HCEC 1CT (cell line): Measurements from ENCODE around the gene RPL29.

Source experiments
- DNase-seq: peaks from one replicate; pipeline ENCODE4 v3.0.0-alpha.2; 2017

RPL29 gene

GRCh38 chr3:51944451-51945021 lies 51.2 kb downstream of the RPL29 start:
- DNase-seq = no peak
